Spinal cord (tissue), 10 donors: ENCODE measurements around the gene KLHL33. TPM values are rescaled to one million over a fixed set of nuclear protein-coding genes. Genes with fewer than 3 reads are reported as not detected.
A peak's percentile ranks its signal among the peaks of the same experiment; 100 is the strongest.

Source experiments
- DNase-seq, 6 donors: peaks; one replicate each; pipeline versions ENCODE4 v3.0.0 to v3.0.0-alpha.2; 2013 to 2015; ENCODE audit warnings: low spot score in 6 of 6, low read depth in 4 of 6
- H3K27ac ChIP-seq: one replicate; pipeline ENCODE4 v1.5.1; 2013; ENCODE audit warnings: low read depth, low read length, control low read depth
- H3K27me3 ChIP-seq: one replicate; pipeline ENCODE4 v1.6.1; 2013; ENCODE audit warnings: low read length; ENCODE audit not compliant: control insufficient read depth, insufficient read depth
- H3K36me3 ChIP-seq: one replicate; pipeline ENCODE4 v1.6.1; 2013; ENCODE audit warnings: low read length; ENCODE audit not compliant: control insufficient read depth, insufficient read depth
- H3K4me1 ChIP-seq: one replicate; pipeline ENCODE4 v1.6.1; 2013; ENCODE audit warnings: low read length; ENCODE audit not compliant: control insufficient read depth, insufficient read depth
- H3K4me3 ChIP-seq: one replicate; pipeline ENCODE4 v1.5.1; 2013; ENCODE audit warnings: low read depth, low read length, control low read depth
- H3K9me3 ChIP-seq: one replicate; pipeline ENCODE4 v1.6.1; 2013; ENCODE audit warnings: low read length; ENCODE audit not compliant: control insufficient read depth, insufficient read depth
- WGBS: methylation state at CpG from one replicate; pipeline ENCODE4 v1.1.5; 2013; ENCODE audit warnings: missing lambda C conversion rate; ENCODE audit not compliant: insufficient coverage; 5-methylcytosine and 5-hydroxymethylcytosine counted together
- polyA plus RNA-seq, 2 donors: library from polyadenylated mRNA; unstranded; fragments of 120-200 nt; gene quantifications; one replicate each; pipeline ENCODE4 v1.2.1, GENCODE V29; 2013; ENCODE audit not compliant: insufficient read length in 2 of 2
- total RNA-seq, 2 donors: library from RNA; depleted of rRNA in 1 of 2; stranded (reverse); fragments of 120-200 nt in 1 of 2; fragments of >200 nt in 1 of 2; gene quantifications; one replicate each; pipeline versions ENCODE4 v1.2.3 to v1.2.4, GENCODE V29; 2013 to 2014
- donor health status: healthy.

KLHL33 gene
- total and polyA plus RNA-seq, 4 donors, result 0.46 to 2.1 (median 0.81) TPM

DNA sequence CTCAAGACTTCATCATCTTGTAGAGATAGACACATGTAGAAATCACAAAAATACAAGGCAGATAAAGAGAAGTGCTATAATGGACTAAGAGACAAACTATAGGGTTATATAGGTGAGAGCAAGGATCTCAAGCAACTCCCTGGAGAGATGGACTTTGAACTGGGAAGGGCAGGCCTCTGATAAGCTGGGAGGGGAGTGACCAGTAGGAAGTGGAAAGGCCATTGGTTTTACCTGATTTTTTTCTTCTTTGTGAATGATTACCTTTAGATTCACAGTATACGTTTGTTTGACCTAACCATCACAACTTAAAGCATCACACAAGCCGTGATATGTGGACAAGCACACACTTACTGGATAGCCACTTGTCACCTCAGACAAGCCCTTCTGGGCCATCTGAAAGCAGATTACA lies 17.5 kb downstream of the KLHL33 start:
- Histone ChIP-seq H3K36me3 (no peaks in the 10 kb centered on the region), H3K4me1 (peaks cover under 1% of the 10 kb centered on the region), H3K4me3 (no peak overlapping the region), H3K9me3 (no peaks in the 10 kb centered on the region), H3K27me3 (no peaks in the 10 kb centered on the region), H3K27ac (no peak overlapping the region)
- 100% methylated on average over 1 of the region's 2 CpGs for WGBS
- DNase-seq, result no peak

DNA sequence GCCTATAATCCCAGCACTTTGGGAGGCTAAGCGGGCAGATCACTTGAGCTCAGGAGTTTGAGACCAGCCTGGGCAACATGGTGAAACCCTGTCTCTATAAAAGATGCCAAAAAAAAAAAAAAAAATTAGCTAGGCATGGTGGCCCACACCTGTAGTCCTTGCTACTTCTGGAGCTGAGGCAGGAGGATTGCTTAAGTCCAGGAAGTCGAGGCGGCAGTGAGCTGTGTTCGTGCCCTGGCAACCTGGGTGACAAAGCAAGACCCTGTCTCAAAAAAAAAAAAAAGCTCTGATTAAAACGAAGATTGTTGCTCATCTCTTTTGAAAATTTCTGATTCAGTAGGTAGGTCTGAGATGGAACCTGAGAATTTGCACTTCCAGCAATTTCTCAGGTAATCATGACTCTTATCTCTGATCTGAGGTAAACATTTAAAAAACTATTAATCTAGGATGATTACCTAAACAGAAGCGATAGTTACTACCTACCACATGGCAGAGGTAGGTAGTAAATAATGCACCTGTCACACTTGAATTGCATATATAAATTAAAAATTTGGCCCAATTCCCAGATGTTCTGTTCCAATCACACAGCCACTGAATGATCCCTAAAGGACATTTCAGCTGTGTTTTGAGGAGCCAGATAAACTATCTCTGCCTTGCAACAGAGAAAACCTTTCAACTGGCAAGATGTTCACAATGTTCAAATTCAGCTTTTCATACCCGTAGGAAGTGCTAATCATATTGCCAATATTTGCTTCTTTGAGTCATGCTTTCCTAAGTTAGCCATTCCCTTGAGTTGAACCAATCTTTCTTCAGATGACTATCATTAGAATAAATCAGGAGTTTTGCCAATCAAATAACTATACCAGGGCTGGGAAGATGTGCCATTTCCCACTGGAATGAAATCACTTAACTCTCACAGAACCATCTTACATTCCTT lies 18.4 kb downstream of the KLHL33 start:
- Histone ChIP-seq H3K4me1 (peaks cover 7% of the 10 kb centered on the region), H3K4me3 (no peak overlapping the region), H3K36me3 (no peaks in the 10 kb centered on the region), H3K27ac (no peak overlapping the region), H3K9me3 (no peaks in the 10 kb centered on the region), H3K27me3 (no peaks in the 10 kb centered on the region)
- WGBS, result 80% methylated on average over 5 of the region's 7 CpGs
- DNase-seq, result no peak

DNA sequence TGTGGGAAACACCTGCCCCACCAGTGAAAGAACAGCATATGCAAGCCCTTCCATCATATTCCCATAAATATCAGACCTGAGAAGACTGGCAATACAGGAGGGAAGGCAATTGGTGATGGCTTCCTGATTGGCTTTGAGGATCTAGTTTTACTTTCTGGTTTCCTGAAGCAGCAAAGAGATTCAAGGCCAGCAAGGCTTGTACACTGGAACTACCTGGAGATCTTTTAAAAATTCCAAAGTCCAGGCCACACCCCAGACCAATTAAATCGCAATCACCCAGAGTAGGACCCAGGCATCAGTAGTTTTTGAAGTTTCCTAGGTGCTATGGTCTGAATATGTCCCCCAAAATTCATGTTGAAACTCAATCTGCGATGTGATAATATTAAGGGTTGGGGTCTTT lies 19.7 kb downstream of the KLHL33 start:
- no peaks in the 10 kb centered on the region for H3K27me3 ChIP-seq
- no peak overlapping the region for H3K4me3 ChIP-seq
- no peaks in the 10 kb centered on the region for H3K9me3 ChIP-seq
- H3K27ac ChIP-seq, result no peak overlapping the region
- H3K36me3 ChIP-seq, result no peaks in the 10 kb centered on the region
- DNase-seq, result no peak
- H3K4me1 ChIP-seq, result peaks cover 7% of the 10 kb centered on the region
- WGBS, result 86% methylated on average over 1 of the region's 2 CpGs

DNA sequence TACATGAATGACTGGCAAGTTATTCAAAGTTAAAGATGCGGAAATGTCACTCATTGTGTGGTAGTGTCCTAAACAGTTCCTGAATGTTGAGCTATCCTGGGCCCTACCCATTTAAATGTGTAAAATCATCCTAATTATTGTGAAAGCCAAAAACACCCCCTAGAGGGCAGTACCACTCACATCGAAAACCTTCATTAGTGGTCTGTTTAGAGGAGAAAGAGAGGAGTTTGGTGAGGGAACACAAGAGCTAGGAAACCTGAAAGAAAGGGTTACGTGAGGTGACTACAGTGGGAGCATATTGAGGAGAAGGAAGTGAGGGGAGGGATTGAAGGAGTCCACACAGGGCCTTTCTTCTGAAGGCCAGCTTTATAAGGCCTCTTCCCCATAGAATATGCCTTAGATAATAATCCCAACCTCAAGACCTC lies 20.2 kb downstream of the KLHL33 start:
- H3K27me3 ChIP-seq, result no peaks in the 10 kb centered on the region
- H3K4me1 ChIP-seq, result peaks cover 7% of the 10 kb centered on the region
- H3K4me3 ChIP-seq, result no peak overlapping the region
- no peaks in the 10 kb centered on the region for H3K9me3 ChIP-seq
- peak in 3 of 6 donors; percentile 23 to 70 (median 55) for DNase-seq
- H3K36me3 ChIP-seq, result no peaks in the 10 kb centered on the region
- WGBS, result no CpG with 5 or more reads among the region's 3 CpGs
- no peak overlapping the region for H3K27ac ChIP-seq

DNA sequence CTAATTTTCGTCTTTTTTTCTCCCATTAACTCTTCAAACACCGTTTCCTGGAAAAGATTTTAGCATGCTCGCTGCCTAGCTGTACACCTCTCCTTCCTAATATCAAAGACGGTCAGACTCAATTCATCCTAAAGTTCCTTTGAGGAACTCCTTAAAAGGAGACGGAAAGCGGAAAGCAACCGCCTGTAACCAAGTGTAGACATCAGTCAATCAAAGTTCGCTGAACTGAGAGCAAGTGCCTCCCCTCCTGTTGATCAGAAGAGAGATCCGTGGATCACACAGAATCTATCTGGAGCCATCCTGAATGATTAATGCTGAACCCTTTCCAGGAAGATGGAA lies 22.3 kb downstream of the KLHL33 start:
- no peaks in the 10 kb centered on the region for H3K9me3 ChIP-seq
- peak in 1 of 6 donors; percentile 9 for DNase-seq
- peak overlapping the region; percentile 89 for H3K4me3 ChIP-seq
- peak overlapping the region; percentile 94 for H3K27ac ChIP-seq
- 3% methylated on average over 9 of the region's 9 CpGs for WGBS
- peaks cover 7% of the 10 kb centered on the region for H3K4me1 ChIP-seq
- H3K27me3 ChIP-seq, result no peaks in the 10 kb centered on the region
- H3K36me3 ChIP-seq, result no peaks in the 10 kb centered on the region

DNA sequence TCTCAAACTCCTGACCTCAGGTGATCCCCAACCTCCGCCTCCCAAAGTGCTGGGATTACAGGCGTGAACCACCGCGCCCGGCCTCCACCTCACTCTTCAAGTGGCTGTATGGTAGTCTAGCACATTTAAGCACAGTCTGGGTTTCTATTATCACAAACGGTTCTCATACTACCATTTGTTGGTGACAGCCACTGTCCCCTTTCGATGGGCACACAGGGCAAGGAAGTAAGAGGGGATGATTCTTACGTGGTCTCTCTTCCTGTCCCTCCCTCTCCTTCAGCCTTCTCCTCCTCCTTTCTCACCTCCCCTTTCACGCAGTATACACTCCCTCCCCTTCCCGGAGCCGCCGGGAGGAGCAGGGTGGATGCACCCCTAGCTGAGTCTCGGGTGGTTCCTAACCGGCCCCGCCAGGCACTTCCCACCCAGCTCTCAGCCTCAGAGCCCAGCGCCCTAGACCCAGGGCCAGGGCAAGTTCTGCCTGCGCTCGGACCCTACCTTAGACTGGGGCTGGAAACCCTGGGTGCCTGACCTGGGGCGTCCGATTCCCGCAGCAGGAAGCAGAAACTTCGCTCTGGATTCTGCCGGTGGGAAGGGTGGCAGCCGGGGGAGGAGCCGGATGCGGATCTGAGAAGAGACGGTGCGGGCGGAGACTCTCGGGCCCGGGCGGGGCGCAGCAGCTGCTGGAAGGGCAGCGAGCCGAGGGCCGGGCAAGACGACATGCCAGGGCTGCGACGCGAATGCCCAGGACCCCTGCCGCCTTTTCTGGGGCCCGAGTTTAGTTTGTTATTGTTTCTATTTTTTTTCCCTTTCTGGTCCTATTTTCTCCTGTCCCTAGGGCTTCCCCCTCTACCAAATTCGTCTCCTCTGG lies 22.9 kb downstream of the KLHL33 start, which contains the start of gene TEP1:
Gene TEP1 (minus strand): TSS at position 626 of the 868 bp plus-strand sequence. CDS start 5,062 bp downstream, outside the sequence.
- H3K9me3 ChIP-seq, result no peaks in the 10 kb centered on the region
- DNase-seq, result peak in 5 of 6 donors; percentile 44 to 88 (median 60)
- 0% methylated on average over 35 of the region's 43 CpGs for WGBS

DNA sequence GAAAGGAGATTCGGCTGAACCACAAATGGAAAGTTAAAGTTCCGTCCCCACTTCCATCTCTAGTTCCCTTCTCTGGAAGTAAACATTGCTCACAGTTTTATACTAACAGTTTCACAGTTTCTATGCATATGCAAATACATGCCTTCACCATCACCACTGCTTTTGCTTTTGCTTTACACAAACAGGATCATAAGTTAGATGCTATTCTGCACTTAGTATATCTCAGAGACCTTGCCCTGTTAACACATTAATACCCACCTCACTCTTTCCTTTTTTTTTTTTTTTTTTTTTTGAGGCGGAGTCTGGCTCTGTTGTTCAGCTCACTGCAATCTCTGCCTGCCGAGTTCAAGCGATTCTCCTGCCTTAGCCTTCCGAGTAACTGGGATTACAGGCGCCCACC lies 23.6 kb downstream of the KLHL33 start:
- Histone ChIP-seq H3K36me3 (peaks cover 7% of the 10 kb centered on the region), H3K4me1 (peaks cover 7% of the 10 kb centered on the region), H3K27me3 (no peaks in the 10 kb centered on the region), H3K9me3 (no peaks in the 10 kb centered on the region), H3K4me3 (peak overlapping the region; percentile 89), H3K27ac (peak overlapping the region; percentile 94)
- 0% methylated on average over 2 of the region's 7 CpGs for WGBS
- DNase-seq, result peak in 2 of 6 donors; percentile 18 to 34

More for the DNA sequence above, 22.9 kb downstream of the KLHL33 start, which contains the start of gene TEP1:
- Histone ChIP-seq H3K27ac (peak within 1 kb of the TSS; percentile 94), H3K27me3 (no peaks in the 10 kb centered on the region), H3K4me3 (peak within 1 kb of the TSS; percentile 89), H3K36me3 (no peaks in the 10 kb centered on the region), H3K4me1 (peaks cover 7% of the 10 kb centered on the region)

DNA sequence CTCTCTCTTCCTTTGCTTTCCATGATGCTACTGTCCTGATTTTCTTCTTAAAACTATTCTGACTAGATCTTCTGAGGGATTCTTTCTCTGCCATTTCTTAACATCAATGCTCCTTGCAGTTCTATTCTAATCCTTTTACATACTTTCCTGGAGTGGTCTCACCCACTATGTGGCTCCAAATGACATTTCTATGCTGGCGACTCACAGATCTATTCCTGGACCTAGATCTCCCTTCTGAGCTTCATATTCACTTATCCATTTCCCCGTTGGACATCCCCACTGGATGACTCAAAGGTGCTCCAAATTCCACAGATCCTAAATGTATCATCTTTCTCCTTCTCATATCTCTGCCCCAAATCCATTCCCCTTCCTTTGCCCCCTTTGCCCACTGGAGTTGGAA lies 26.7 kb downstream of the KLHL33 start:
- no peak overlapping the region for H3K27ac ChIP-seq
- H3K36me3 ChIP-seq, result peaks cover 25% of the 10 kb centered on the region
- H3K4me1 ChIP-seq, result peaks cover 7% of the 10 kb centered on the region
- no peak overlapping the region for H3K4me3 ChIP-seq
- WGBS, result 100% methylated on average over 2 of the region's 2 CpGs
- H3K9me3 ChIP-seq, result no peaks in the 10 kb centered on the region
- H3K27me3 ChIP-seq, result no peaks in the 10 kb centered on the region
- DNase-seq, result no peak

DNA sequence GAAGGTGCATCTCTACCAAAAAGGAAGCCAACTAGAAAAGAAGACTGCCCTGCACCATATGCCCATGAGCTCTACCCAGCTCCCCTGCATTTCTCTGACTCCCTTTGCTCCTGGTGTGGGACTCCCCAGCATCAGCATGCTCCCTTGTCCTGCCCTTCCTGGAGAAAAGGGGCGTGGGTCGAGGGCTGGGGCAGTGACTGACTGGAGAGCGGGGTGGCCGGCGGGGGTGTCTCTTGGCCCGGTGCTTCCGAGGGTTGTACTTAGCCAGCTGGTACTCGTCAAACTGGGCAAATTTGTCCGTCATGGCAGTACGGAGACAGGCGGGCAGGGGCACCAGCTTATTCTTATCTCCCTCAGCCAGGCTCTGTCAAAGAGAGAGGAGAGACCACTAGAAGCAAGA lies 32.4 kb downstream of the KLHL33 start:
- H3K36me3 ChIP-seq, result peaks cover 48% of the 10 kb centered on the region
- no peaks in the 10 kb centered on the region for H3K4me1 ChIP-seq
- WGBS, result 95% methylated on average over 11 of the region's 11 CpGs
- no peak for DNase-seq
- H3K4me3 ChIP-seq, result no peak overlapping the region
- H3K27me3 ChIP-seq, result no peaks in the 10 kb centered on the region
- H3K27ac ChIP-seq, result no peak overlapping the region
- H3K9me3 ChIP-seq, result no peaks in the 10 kb centered on the region
